OCI-LY7 (cell line): ENCODE data around the gene CDC5L. TPM values are rescaled to one million over a fixed set of nuclear protein-coding genes. Genes with fewer than 3 reads are reported as not detected.

Source experiments
- BruUV-seq: library from RNA; stranded (reverse); fragments of 400-500 nt; replicated peaks from 2 replicates; lab custom pipeline; 2021; lab: Mats Ljungman, UMichigan
- CTCF ChIA-PET: fragments of 300-600 bp; sonication (Branson Sonifier 250); formaldehyde crosslinking; loops from one replicate; lab custom pipeline; 2022; ENCODE audit warnings: antibody characterized with exemption; ENCODE audit not compliant: unreplicated experiment; lab: Charles Lee
- POLR2A ChIA-PET: fragments of 300-600 bp; sonication (Branson Sonifier 250); formaldehyde crosslinking; loops from one replicate; lab custom pipeline; 2022; ENCODE audit warnings: antibody characterized with exemption; lab: Charles Lee
- DNase-seq: peaks from one replicate; pipeline ENCODE4 v3.0.0-alpha.2; 2015; ENCODE audit warnings: low spot score
- H2AFZ ChIP-seq: fragments of 200-600 bp; sonication (generic), shearing (Covaris generic); 2 replicates; pipeline ENCODE4 v1.6.1; 2014; ENCODE audit warnings: mild to moderate bottlenecking, antibody characterized with exemption, low read length, moderate library complexity
- H3K27ac ChIP-seq: fragments of 200-600 bp; sonication (generic); 2 replicates; pipeline ENCODE4 v1.5.1; 2014; ENCODE audit warnings: mixed run types, low read depth, mild to moderate bottlenecking, moderate library complexity, low read length, inconsistent platforms; ENCODE audit not compliant: poor library complexity, severe bottlenecking
- H3K36me3 ChIP-seq: fragments of 200-600 bp; sonication (generic); 2 replicates; pipeline ENCODE4 v1.6.1; 2014; ENCODE audit warnings: mild to moderate bottlenecking, antibody characterized with exemption, low read length, moderate library complexity, mixed read lengths; ENCODE audit not compliant: insufficient read depth
- H3K4me1 ChIP-seq: fragments of 200-600 bp; sonication (generic); 2 replicates; pipeline ENCODE4 v1.5.1; 2014; ENCODE audit warnings: mild to moderate bottlenecking, low read length; ENCODE audit not compliant: insufficient read depth, poor library complexity, severe bottlenecking
- H3K4me2 ChIP-seq: fragments of 200-600 bp; sonication (generic); 2 replicates; pipeline ENCODE4 v1.6.1; 2014; ENCODE audit warnings: mild to moderate bottlenecking, low read length
- H3K4me3 ChIP-seq: fragments of 200-600 bp; sonication (generic); 2 replicates; pipeline ENCODE4 v1.5.1; 2014; ENCODE audit warnings: mild to moderate bottlenecking, low read depth, low read length; ENCODE audit not compliant: poor library complexity, severe bottlenecking
- H3K79me2 ChIP-seq: fragments of 200-600 bp; sonication (generic); 2 replicates; pipeline ENCODE4 v1.6.1; 2016; ENCODE audit warnings: low read depth, mild to moderate bottlenecking, low read length, moderate library complexity, mixed read lengths; ENCODE audit not compliant: insufficient read depth
- H3K9me2 ChIP-seq: fragments of 200-600 bp; sonication (generic); 2 replicates; pipeline ENCODE4 v1.6.1; 2016; ENCODE audit warnings: mild to moderate bottlenecking, low read length, mixed read lengths; ENCODE audit not compliant: insufficient read depth
- H3K9me3 ChIP-seq: fragments of 200-600 bp; sonication (generic); 2 replicates; pipeline ENCODE4 v1.6.1; 2014; ENCODE audit warnings: mild to moderate bottlenecking, mixed run types, low read length, mixed read lengths
- H4K20me1 ChIP-seq: fragments of 200-600 bp; sonication (generic); 2 replicates; pipeline ENCODE4 v1.6.1; 2014; ENCODE audit warnings: mild to moderate bottlenecking, antibody characterized with exemption, low read length, moderate library complexity, mixed read lengths; ENCODE audit not compliant: insufficient read depth
- CTCF ChIP-seq: fragments of 200-600 bp; sonication (generic); conservative IDR thresholded peaks from 2 replicates; pipeline ENCODE4 v1.5.1; 2014; ENCODE audit warnings: mild to moderate bottlenecking, antibody characterized with exemption, low read length, moderate library complexity, mixed read lengths
- EZH2phosphoT487 ChIP-seq: fragments of 200-600 bp; sonication (generic); IDR thresholded peaks from 2 replicates; pipeline ENCODE4 v1.6.1; 2018; ENCODE audit warnings: low read depth, borderline replicate concordance, mild to moderate bottlenecking, mixed run types, antibody characterized with exemption, low read length, moderate library complexity, mixed read lengths
- intact Hi-C: fragments of 100-400 bp; cut with micrococcal nuclease; formaldehyde crosslinking; loops from one replicate; pipeline ENCODE4 v1.10.0; 2022; ENCODE audit not compliant: unreplicated experiment
- total RNA-seq, 2 experiments: library from RNA; depleted of rRNA in 1 of 2; stranded (reverse); fragments of >200 nt in 1 of 2; shearing (Covaris generic) in 1 of 2; gene quantifications; 2 replicates each; pipeline ENCODE4 v1.2.3, GENCODE V29; 2014 to 2022

The CDC5L gene
- total RNA-seq, 2 experiments from 2014 or later, result 21.5 to 24.0 TPM

- H3K9me2 ChIP-seq, result no peaks in the 10 kb centered on the region
- H3K36me3 ChIP-seq, result peaks cover 15% of the 10 kb centered on the region
- H4K20me1 ChIP-seq, result peaks cover 23% of the 10 kb centered on the region
- H2AFZ ChIP-seq, result peak overlapping the region; percentile 96
- H3K4me1 ChIP-seq, result peaks cover 24% of the 10 kb centered on the region
- ChIA-PET POLR2A (interaction anchor here (0.6 to 1.9 kb wide), 2 partner anchors 11 to 1650 kb away, joined by 3 to 7 read pairs; no protein-coding TSS in a partner anchor), CTCF (interaction anchor here (0.5 kb wide), 1 partner anchor 118 kb away, joined by 9 read pairs; no protein-coding TSS in a partner anchor)
- H3K9me3 ChIP-seq, result no peaks in the 10 kb centered on the region
- intact Hi-C loops, result loop anchor here (5.0 kb wide), 1 partner anchor 119 kb away; the partner anchor contains the start of gene NFKBIE
- no peak for DNase-seq
- H3K4me2 ChIP-seq, result peak overlapping the region; percentile 90
- H3K4me3 ChIP-seq, result peak overlapping the region; percentile 92
- TF ChIP-seq EZH2phosphoT487 (no peak), CTCF (no peak)
- no TSS peak for BruUV-seq
- peaks cover 28% of the 10 kb centered on the region for H3K79me2 ChIP-seq
- peak overlapping the region; percentile 86 for H3K27ac ChIP-seq
These were observed 1.1 kb upstream of the CDC5L start for GRCh38 chr6:44386364-44386928.

GRCh38 chr6:44386929-44387345 lies 569 bp upstream of the CDC5L start:
- TF ChIP-seq EZH2phosphoT487, result no peak
- no peak for TF ChIP-seq CTCF
- Histone ChIP-seq H3K9me3 (no peaks in the 10 kb centered on the region), H3K27ac (peak overlapping the region; percentile 86), H3K4me2 (peak overlapping the region; percentile 90), H4K20me1 (peaks cover 23% of the 10 kb centered on the region), H3K36me3 (peaks cover 20% of the 10 kb centered on the region), H3K4me1 (peaks cover 24% of the 10 kb centered on the region), H2AFZ (peak overlapping the region; percentile 96), H3K79me2 (peaks cover 33% of the 10 kb centered on the region), H3K9me2 (no peaks in the 10 kb centered on the region), H3K4me3 (peak overlapping the region; percentile 92)
- CTCF ChIA-PET, result interaction anchor here (1.0 kb wide), 1 partner anchor 21 kb away, joined by 3 read pairs; no protein-coding TSS in a partner anchor
- POLR2A ChIA-PET, result interaction anchor here (0.6 to 1.9 kb wide), 6 partner anchors 11 to 1651 kb away, joined by 3 to 7 read pairs (median 3); no protein-coding TSS in a partner anchor
- TSS peak; percentile 88 for BruUV-seq
- intact Hi-C loops, result loop anchor here (5.0 kb wide), 1 partner anchor 120 kb away; the partner anchor contains the start of gene NFKBIE
- peak; percentile 13 for DNase-seq

GRCh38 chr6:44388135-44388487 lies 605 bp downstream of the CDC5L start:
- ChIA-PET POLR2A (interaction anchor here (0.7 to 1.3 kb wide), 4 partner anchors 16 to 164 kb away, joined by 3 to 4 read pairs (median 3); no protein-coding TSS in a partner anchor), CTCF (interaction anchor here (1.0 kb wide), 1 partner anchor 19 kb away, joined by 3 read pairs; no protein-coding TSS in a partner anchor)
- Histone ChIP-seq H3K4me1 (peaks cover 24% of the 10 kb centered on the region), H3K9me3 (no peaks in the 10 kb centered on the region), H3K27ac (peak overlapping the region; percentile 86), H3K4me2 (peak overlapping the region; percentile 90), H3K4me3 (peak overlapping the region; percentile 92), H4K20me1 (peaks cover 23% of the 10 kb centered on the region), H2AFZ (no peak overlapping the region), H3K9me2 (no peaks in the 10 kb centered on the region), H3K36me3 (peaks cover 31% of the 10 kb centered on the region), H3K79me2 (peaks cover 37% of the 10 kb centered on the region)
- no peak for TF ChIP-seq EZH2phosphoT487
- no peak for TF ChIP-seq CTCF
- intact Hi-C loops, result loop anchor here (5.0 kb wide), 1 partner anchor 121 kb away; the partner anchor contains the start of gene NFKBIE
- DNase-seq, result peak; percentile 47
- BruUV-seq, result no TSS peak
